Urothelium cell line (cell line): ENCODE results near the gene CSTB.
"Not testable (repeated sequence)": the region's sequence is repeated elsewhere in the genome, so short reads cannot be mapped to it uniquely, and the experiment has no call there.

Experiments used
- DNase-seq: peaks from one replicate; pipeline ENCODE4 v3.0.0; 2011; ENCODE audit warnings: low spot score, mixed read lengths
- FAIRE-seq: peaks from 2 replicates; lab custom pipeline; 2011; peaks lifted over from hg19 to GRCh38; lab: Jason Lieb, UNC

Gene CSTB

GRCh38 chr21:43775795-43776430 lies at the start of gene CSTB:
Gene CSTB (minus strand): TSS chr21:43776308. CDS start chr21:43776269, 39 bp downstream.
- DNase-seq (peak; percentile 77), FAIRE-seq (no peak)

GRCh38 chr21:43825242-43825935 lies 49.3 kb upstream of the CSTB start:
- FAIRE-seq (no peak), DNase-seq (no peak)

GRCh38 chr21:43824333-43825241 lies 48.5 kb upstream of the CSTB start:
- peak; percentile 23 for FAIRE-seq
- peak; percentile 47 for DNase-seq

GRCh38 chr21:43822741-43823140 lies 46.6 kb upstream of the CSTB start:
- not testable (repeated sequence) for DNase-seq, FAIRE-seq

GRCh38 chr21:43822166-43822565 lies 46.1 kb upstream of the CSTB start:
- not testable (repeated sequence) for DNase-seq, FAIRE-seq

- DNase-seq (no peak), FAIRE-seq (no peak)
Observed at GRCh38 chr21:43820466-43820865, 44.4 kb upstream of the CSTB start.

GRCh38 chr21:43819511-43820405 lies 43.6 kb upstream of the CSTB start:
- DNase-seq (no peak), FAIRE-seq (no peak)

GRCh38 chr21:43818685-43819084 lies 42.6 kb upstream of the CSTB start:
- DNase-seq, result no peak
- FAIRE-seq, result no peak

GRCh38 chr21:43817157-43818086 lies 41.3 kb upstream of the CSTB start:
- no peak for FAIRE-seq
- no peak for DNase-seq

GRCh38 chr21:43816611-43817071 lies 40.5 kb upstream of the CSTB start:
- FAIRE-seq, result no peak
- no peak for DNase-seq

- FAIRE-seq (no peak), DNase-seq (no peak)
Observed at GRCh38 chr21:43815991-43816390, 39.9 kb upstream of the CSTB start.

- DNase-seq (no peak), FAIRE-seq (no peak)
Observed at GRCh38 chr21:43815107-43815613, 39.1 kb upstream of the CSTB start.

GRCh38 chr21:43814215-43815106 lies 38.4 kb upstream of the CSTB start:
- DNase-seq, result no peak
- no peak for FAIRE-seq

GRCh38 chr21:43813656-43813980 lies 37.5 kb upstream of the CSTB start:
- FAIRE-seq (no peak), DNase-seq (no peak)

GRCh38 chr21:43812957-43813655 lies 37.0 kb upstream of the CSTB start:
- no peak for DNase-seq
- no peak for FAIRE-seq

GRCh38 chr21:43812139-43812821 lies 36.2 kb upstream of the CSTB start:
- no peak for DNase-seq
- no peak for FAIRE-seq
